ENCODE measurements around the gene EPPIN. TPM values are rescaled to one million over a fixed set of nuclear protein-coding genes. Genes with fewer than 3 reads are reported as not detected.

The EPPIN gene
- not detected for polyA plus RNA-seq (2013, experiment 1 of 2)
- polyA plus RNA-seq (2013, experiment 2 of 2) = not detected

GRCh38 chr20:45547206-45547770, at the start of gene EPPIN:
TSS of gene EPPIN (minus strand) at chr20:45547401. CDS start at chr20:45547357, 44 bp downstream.
- Histone ChIP-seq H2BK5ac (ENCODE audit: low read depth, low read length, poor library complexity, severe bottlenecking) (no peak within 1 kb of the TSS), H2BK120ac (ENCODE audit: low read depth, low read length) (no peak within 1 kb of the TSS), H2AK5ac (ENCODE audit: low read length, severe bottlenecking) (no peak within 1 kb of the TSS), H2BK15ac (ENCODE audit: low read depth, poor library complexity, severe bottlenecking) (no peak within 1 kb of the TSS), H3K4me2 (ENCODE audit: low read length, poor library complexity, severe bottlenecking) (no peak within 1 kb of the TSS), H3K14ac (ENCODE audit: low read length in 2 of 2) (no peak within 1 kb of the TSS), H3K79me1 (replicated peaks; ENCODE audit: low read length, poor library complexity, severe bottlenecking) (no peaks in the 10 kb centered on the region), H3K18ac (ENCODE audit: low read depth in 1 of 2, low read length in 2 of 2) (no peak within 1 kb of the TSS), H2BK12ac (ENCODE audit: low read length in 2 of 2) (no peak within 1 kb of the TSS), H3K4ac (ENCODE audit: low read depth in 1 of 2, low read length in 2 of 2) (no peak within 1 kb of the TSS), H3K9ac (ENCODE audit: low read length) (peak within 1 kb of the TSS; percentile 16), H3K4me1 (ENCODE audit: control insufficient read depth, insufficient read depth, low read depth, low read length) (no peaks in the 10 kb centered on the region), H4K91ac (ENCODE audit: low read length) (no peak within 1 kb of the TSS), H4K8ac (ENCODE audit: low read length) (no peak within 1 kb of the TSS), H3K27ac (ENCODE audit: low read length, poor library complexity, severe bottlenecking) (no peak within 1 kb of the TSS), H3K36me3 (ENCODE audit: control insufficient read depth in 1 of 2, insufficient read depth in 2 of 2, low read depth in 1 of 2, low read length in 2 of 2) (no peaks in the 10 kb centered on the region), H3K9me3 (ENCODE audit: control insufficient read depth, low read length) (no peaks in the 10 kb centered on the region), H3K27me3 (ENCODE audit: control insufficient read depth in 1 of 2, insufficient read depth in 1 of 2, low read length in 2 of 2) (peaks cover 19 to 28% of the 10 kb centered on the region in 2 experiments), H3K4me3 (ENCODE audit: insufficient read depth in 1 of 2, low read depth in 1 of 2, low read length in 2 of 2) (no peak within 1 kb of the TSS), H2AFZ (ENCODE audit: low read depth, low read length) (no peak within 1 kb of the TSS), H3K23ac (ENCODE audit: low read length in 2 of 2) (no peak within 1 kb of the TSS)
- 81% methylated on average over 6 of the region's 6 CpGs for WGBS
- no peak for DNase-seq

GRCh38 chr20:45595235-45595634, 48.0 kb upstream of the EPPIN start:
- 33% methylated on average over 1 of the region's 1 CpG for WGBS

GRCh38 chr20:45593498-45593897, 46.3 kb upstream of the EPPIN start:
- Histone ChIP-seq H3K27ac (ENCODE audit: low read length, poor library complexity, severe bottlenecking) (no peak overlapping the region), H3K14ac (ENCODE audit: low read length in 2 of 2) (no peak overlapping the region), H3K4me3 (ENCODE audit: insufficient read depth in 1 of 2, low read depth in 1 of 2, low read length in 2 of 2) (no peak overlapping the region), H2BK120ac (ENCODE audit: low read depth, low read length) (no peak overlapping the region), H3K9ac (ENCODE audit: low read length) (no peak overlapping the region), H3K36me3 (ENCODE audit: control insufficient read depth in 1 of 2, insufficient read depth in 2 of 2, low read depth in 1 of 2, low read length in 2 of 2) (no peaks in the 10 kb centered on the region), H4K8ac (ENCODE audit: low read length) (no peak overlapping the region), H3K4ac (ENCODE audit: low read depth in 1 of 2, low read length in 2 of 2) (no peak overlapping the region), H3K4me2 (ENCODE audit: low read length, poor library complexity, severe bottlenecking) (no peak overlapping the region), H4K91ac (ENCODE audit: low read length) (no peak overlapping the region), H3K4me1 (ENCODE audit: control insufficient read depth, insufficient read depth, low read depth, low read length) (no peaks in the 10 kb centered on the region), H2AFZ (ENCODE audit: low read depth, low read length) (no peak overlapping the region), H3K9me3 (ENCODE audit: control insufficient read depth, low read length) (peaks cover 6% of the 10 kb centered on the region), H2BK12ac (ENCODE audit: low read length in 2 of 2) (no peak overlapping the region), H3K18ac (ENCODE audit: low read depth in 1 of 2, low read length in 2 of 2) (no peak overlapping the region), H2BK15ac (ENCODE audit: low read depth, poor library complexity, severe bottlenecking) (no peak overlapping the region), H3K23ac (ENCODE audit: low read length in 2 of 2) (no peak overlapping the region), H3K27me3 (ENCODE audit: control insufficient read depth in 1 of 2, insufficient read depth in 1 of 2, low read length in 2 of 2) (peaks cover 0 to 11% of the 10 kb centered on the region in 2 experiments), H2BK5ac (ENCODE audit: low read depth, low read length, poor library complexity, severe bottlenecking) (no peak overlapping the region), H2AK5ac (ENCODE audit: low read length, severe bottlenecking) (no peak overlapping the region), H3K79me1 (replicated peaks; ENCODE audit: low read length, poor library complexity, severe bottlenecking) (no peaks in the 10 kb centered on the region)
- DNase-seq = no peak
- 30% methylated on average over 1 of the region's 1 CpG for WGBS

More at GRCh38 chr20:45595235-45595634, 48.0 kb upstream of the EPPIN start:
- Histone ChIP-seq H3K18ac (ENCODE audit: low read depth in 1 of 2, low read length in 2 of 2) (no peak overlapping the region), H3K4me2 (ENCODE audit: low read length, poor library complexity, severe bottlenecking) (no peak overlapping the region), H2BK12ac (ENCODE audit: low read length in 2 of 2) (no peak overlapping the region), H2BK5ac (ENCODE audit: low read depth, low read length, poor library complexity, severe bottlenecking) (no peak overlapping the region), H3K4me1 (ENCODE audit: control insufficient read depth, insufficient read depth, low read depth, low read length) (no peaks in the 10 kb centered on the region), H3K36me3 (ENCODE audit: control insufficient read depth in 1 of 2, insufficient read depth in 2 of 2, low read depth in 1 of 2, low read length in 2 of 2) (no peaks in the 10 kb centered on the region), H3K23ac (ENCODE audit: low read length in 2 of 2) (no peak overlapping the region), H2BK120ac (ENCODE audit: low read depth, low read length) (no peak overlapping the region), H3K4ac (ENCODE audit: low read depth in 1 of 2, low read length in 2 of 2) (no peak overlapping the region), H3K79me1 (replicated peaks; ENCODE audit: low read length, poor library complexity, severe bottlenecking) (no peaks in the 10 kb centered on the region), H3K27ac (ENCODE audit: low read length, poor library complexity, severe bottlenecking) (no peak overlapping the region), H3K14ac (ENCODE audit: low read length in 2 of 2) (no peak overlapping the region), H2AFZ (ENCODE audit: low read depth, low read length) (no peak overlapping the region), H3K27me3 (ENCODE audit: control insufficient read depth in 1 of 2, insufficient read depth in 1 of 2, low read length in 2 of 2) (peaks cover 0 to 23% of the 10 kb centered on the region in 2 experiments), H4K91ac (ENCODE audit: low read length) (no peak overlapping the region), H2BK15ac (ENCODE audit: low read depth, poor library complexity, severe bottlenecking) (no peak overlapping the region), H4K8ac (ENCODE audit: low read length) (no peak overlapping the region), H3K4me3 (ENCODE audit: insufficient read depth in 1 of 2, low read depth in 1 of 2, low read length in 2 of 2) (no peak overlapping the region), H3K9me3 (ENCODE audit: control insufficient read depth, low read length) (peaks cover 6% of the 10 kb centered on the region), H2AK5ac (ENCODE audit: low read length, severe bottlenecking) (no peak overlapping the region), H3K9ac (ENCODE audit: low read length) (no peak overlapping the region)
- DNase-seq = no peak

- no peak overlapping the region for H3K27ac ChIP-seq (ENCODE audit: low read length, poor library complexity, severe bottlenecking)
- no peak overlapping the region for H2AFZ ChIP-seq (ENCODE audit: low read depth, low read length)
- H2AK5ac ChIP-seq (ENCODE audit: low read length, severe bottlenecking) = no peak overlapping the region
- H3K4ac ChIP-seq (ENCODE audit: low read depth in 1 of 2, low read length in 2 of 2) = no peak overlapping the region
- no peak overlapping the region for H4K8ac ChIP-seq (ENCODE audit: low read length)
- no peak overlapping the region for H2BK120ac ChIP-seq (ENCODE audit: low read depth, low read length)
- no peak overlapping the region for H2BK12ac ChIP-seq (ENCODE audit: low read length in 2 of 2)
- H3K14ac ChIP-seq (ENCODE audit: low read length in 2 of 2) = no peak overlapping the region
- H3K79me1 ChIP-seq (replicated peaks; ENCODE audit: low read length, poor library complexity, severe bottlenecking) = no peaks in the 10 kb centered on the region
- H3K18ac ChIP-seq (ENCODE audit: low read depth in 1 of 2, low read length in 2 of 2) = no peak overlapping the region
- H4K91ac ChIP-seq (ENCODE audit: low read length) = no peak overlapping the region
- no peak overlapping the region for H3K23ac ChIP-seq (ENCODE audit: low read length in 2 of 2)
- no peak overlapping the region for H2BK5ac ChIP-seq (ENCODE audit: low read depth, low read length, poor library complexity, severe bottlenecking)
- no peaks in the 10 kb centered on the region for H3K36me3 ChIP-seq (ENCODE audit: control insufficient read depth in 1 of 2, insufficient read depth in 2 of 2, low read depth in 1 of 2, low read length in 2 of 2)
- peaks cover 0 to 3% of the 10 kb centered on the region in 2 experiments for H3K27me3 ChIP-seq (ENCODE audit: control insufficient read depth in 1 of 2, insufficient read depth in 1 of 2, low read length in 2 of 2)
- H3K4me2 ChIP-seq (ENCODE audit: low read length, poor library complexity, severe bottlenecking) = no peak overlapping the region
- peaks cover 2% of the 10 kb centered on the region for H3K9me3 ChIP-seq (ENCODE audit: control insufficient read depth, low read length)
- 71% methylated on average over 5 of the region's 5 CpGs for WGBS
- H2BK15ac ChIP-seq (ENCODE audit: low read depth, poor library complexity, severe bottlenecking) = no peak overlapping the region
- H3K4me1 ChIP-seq (ENCODE audit: control insufficient read depth, insufficient read depth, low read depth, low read length) = no peaks in the 10 kb centered on the region
- DNase-seq = peak; percentile 37
- H3K4me3 ChIP-seq (ENCODE audit: insufficient read depth in 1 of 2, low read depth in 1 of 2, low read length in 2 of 2) = no peak overlapping the region
- no peak overlapping the region for H3K9ac ChIP-seq (ENCODE audit: low read length)
Observed at GRCh38 chr20:45592574-45593189, 45.5 kb upstream of the EPPIN start.
